Activated CD4-positive, alpha-beta T cell treated with anti-CD3 and anti-CD28 coated beads, Interleukin-2, amount 50 U/mL, for 4 hours (primary cell): ENCODE data around the gene AMER3.
A peak's percentile ranks its signal among the peaks of the same experiment; 100 is the strongest.

Experiments used
- DNase-seq, 2 experiments: peaks; one replicate each; pipeline ENCODE4 v3.0.0-alpha.2; 2020

Gene AMER3

DNA sequence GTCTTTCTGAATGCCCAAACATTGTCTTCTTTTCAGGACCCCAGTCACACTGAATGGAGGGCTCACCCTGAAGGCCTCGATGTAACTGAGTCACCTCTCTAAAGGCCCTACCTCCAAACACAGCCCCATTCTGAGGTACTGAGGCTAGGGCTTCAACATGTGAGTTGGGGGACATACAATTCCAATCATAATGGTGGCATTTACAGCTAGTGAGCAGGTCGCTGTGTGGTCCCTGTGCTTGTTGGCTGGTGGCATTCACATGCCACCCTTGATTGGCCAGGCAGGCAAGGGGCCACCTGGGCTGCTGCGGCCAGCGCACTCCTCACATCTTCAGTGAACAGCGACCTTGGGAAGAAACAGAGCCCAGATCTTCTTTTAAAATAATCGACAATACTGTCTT lies 30.7 kb downstream of the AMER3 start:
- no peak for DNase-seq

DNA sequence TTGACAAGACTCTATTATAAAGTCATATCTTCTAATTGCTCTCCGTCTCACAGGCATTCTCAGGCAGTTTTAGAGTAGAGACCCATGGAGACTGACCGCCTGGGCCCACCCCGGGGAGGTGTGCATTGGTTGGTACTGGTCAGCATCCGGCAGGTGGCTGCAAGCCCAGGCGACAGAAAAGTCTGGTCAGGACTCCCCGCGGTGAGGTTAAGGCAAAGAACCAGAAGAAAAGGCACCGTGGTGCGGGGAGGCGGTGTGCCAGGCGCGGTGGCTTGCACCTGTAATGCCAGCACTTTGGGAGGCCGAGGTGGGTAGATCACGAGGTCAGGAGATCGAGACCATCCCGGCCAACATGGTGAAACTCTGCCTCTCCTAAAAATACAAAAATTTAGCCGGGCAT lies 32.5 kb downstream of the AMER3 start:
- DNase-seq, result no peak

DNA sequence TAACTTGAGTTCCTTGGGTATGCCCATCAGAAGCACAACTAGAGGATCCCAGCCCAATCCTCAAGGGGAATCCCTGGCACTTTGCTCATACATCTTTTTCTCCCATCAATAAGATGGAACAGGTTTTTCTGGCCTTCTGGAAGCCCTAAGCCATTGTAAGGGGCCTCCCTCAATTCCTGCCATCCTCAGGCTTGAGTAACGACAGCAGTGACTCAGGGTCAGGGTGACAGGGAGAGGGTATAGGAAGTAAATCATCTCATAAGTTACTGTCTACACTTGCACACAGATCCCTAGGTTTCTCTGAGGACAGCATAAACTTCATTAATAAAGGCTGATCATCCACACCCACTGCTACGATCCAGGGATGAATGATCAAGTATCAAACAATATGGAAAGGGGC lies 35.0 kb downstream of the AMER3 start:
- DNase-seq, result no peak

DNA sequence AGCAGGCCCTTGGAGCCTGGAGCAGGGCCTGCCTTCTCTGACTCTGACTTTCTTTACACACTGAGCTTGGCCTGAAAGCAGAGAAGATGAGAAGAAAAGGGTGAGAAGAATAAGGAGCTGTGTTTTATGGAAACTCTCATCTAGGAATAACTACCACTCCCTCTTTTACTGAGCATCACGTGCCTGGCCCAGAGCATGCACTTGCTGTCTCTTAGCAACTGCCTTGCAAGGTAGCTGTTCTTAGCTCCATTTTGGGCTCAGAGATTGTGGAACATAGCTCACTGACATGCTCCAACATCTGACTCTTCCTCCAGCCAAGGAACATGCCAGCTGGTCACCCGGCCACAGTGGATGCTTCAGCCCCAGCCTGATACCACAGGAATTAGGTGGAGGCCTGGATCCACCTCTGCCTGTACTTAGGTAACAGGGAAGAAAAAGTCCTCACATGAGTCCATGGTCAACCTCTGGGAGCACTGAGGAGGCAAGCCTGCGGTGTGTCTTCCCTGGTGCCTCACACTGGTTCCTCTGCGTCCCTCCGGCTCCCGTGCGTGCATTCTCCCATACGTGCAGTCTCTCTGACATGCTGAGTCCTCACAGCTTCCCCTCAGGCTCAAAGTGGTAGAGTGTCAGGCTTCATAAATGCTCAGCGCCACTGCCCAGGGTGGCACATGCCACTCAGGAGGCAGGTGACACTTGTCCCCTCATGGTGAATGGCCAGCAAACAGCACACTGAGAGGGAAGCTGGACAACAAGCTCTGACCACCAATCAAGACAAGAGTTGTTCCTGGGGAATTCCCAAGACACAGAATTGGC lies 35.7 kb downstream of the AMER3 start:
- DNase-seq, result no peak

DNA sequence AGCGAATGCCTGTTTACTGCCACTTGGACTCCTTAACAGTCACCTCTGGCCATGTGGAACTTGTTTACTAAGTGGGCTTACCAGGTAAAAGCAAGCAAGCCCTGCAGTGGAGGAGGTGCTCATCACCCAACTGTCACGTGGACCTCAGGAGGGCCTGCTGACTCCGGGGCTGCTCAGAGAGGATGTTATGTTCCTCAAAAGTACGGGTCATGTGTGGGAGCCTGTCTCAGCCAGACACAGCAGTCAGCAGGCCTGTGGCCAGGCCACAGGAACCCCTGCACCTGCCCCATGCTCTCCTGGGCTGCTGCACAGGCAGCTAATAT lies 36.2 kb downstream of the AMER3 start:
- DNase-seq, result no peak

DNA sequence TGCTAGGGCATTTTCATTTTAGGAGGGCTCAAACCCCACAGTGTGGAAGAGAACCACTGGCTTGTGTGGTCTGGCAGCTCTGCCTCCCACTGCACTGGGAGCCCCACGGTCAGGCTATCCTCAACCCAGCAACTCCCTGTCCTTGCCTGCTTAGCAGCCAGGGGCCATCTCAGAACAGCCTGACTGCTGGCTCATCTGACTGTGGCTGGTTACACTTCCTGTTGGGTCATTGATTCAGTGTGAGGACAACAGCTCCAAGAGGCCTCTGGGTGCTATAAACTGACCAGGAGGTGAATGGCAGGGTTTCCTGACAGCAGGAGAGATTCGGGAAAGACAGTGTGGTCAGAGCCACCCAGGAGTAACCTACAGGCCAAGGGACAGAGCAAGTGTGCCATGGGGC lies 40.1 kb downstream of the AMER3 start:
- no peak for DNase-seq

DNA sequence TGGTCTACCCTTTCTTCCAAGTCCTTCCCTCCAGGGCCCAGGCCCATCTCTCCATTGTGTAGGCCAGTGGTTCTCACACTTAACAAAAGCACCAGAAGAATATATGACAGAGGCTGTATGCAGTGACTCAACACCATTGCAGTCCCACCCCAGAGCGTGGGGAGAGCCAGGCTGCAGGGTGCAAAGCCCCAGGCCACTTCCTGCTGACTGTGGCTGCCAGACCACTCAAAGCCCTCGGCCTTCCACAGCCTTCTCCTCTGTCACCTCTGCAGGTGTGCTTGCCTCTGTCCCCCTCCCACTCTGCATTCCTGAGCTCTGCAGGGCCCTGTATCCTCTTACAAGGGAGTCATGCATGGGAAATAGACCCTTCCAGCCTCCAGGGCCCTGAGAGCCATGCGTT lies 41.0 kb downstream of the AMER3 start:
- no peak for DNase-seq

DNA sequence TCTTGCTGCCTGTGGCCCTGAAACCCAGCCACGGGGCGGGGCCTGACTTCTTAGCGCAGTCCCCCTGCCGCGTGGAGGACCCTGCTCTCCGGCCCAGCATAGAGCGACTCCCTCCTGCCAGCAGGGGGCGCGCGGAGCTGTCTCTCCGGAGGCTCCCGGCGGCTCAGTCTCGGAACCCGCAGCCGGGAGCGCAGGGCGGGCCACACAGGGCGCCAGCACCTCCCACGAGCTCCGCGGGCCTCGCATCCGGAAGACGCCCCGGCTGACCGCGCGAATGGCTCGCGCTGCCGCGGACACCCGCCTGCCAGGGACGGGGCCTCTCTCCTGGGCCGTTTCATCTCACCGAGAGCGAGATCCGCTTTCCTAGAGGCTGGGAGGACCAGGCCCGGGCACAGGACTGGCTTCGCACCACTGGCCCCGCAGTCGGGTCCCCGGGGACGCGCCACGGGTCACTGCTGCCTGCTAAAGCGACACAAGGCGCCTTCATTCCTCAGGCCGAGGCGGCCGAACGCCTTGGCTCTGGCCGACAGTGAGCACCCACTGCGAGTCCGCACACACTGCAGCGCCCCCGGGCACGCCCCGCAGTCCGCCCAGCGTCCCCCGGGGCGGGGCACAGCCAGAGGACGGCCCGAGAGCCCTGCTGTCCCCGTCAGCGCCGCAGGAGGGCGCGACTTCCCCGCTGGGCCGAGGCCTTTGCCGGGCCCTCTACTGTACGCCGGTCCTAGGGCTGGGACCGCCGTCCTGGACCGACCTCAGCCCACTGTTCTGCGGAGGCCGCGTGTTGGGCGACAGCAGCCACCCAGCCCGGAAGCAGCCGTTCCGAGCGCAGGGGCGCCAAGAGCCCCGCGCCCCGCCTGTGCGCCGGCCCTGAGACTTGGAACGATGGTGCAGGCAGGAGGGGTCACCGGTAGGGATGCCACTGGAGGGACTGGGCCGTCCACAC lies 42.4 kb downstream of the AMER3 start:
- DNase-seq, result peak; percentile 90 to 91

DNA sequence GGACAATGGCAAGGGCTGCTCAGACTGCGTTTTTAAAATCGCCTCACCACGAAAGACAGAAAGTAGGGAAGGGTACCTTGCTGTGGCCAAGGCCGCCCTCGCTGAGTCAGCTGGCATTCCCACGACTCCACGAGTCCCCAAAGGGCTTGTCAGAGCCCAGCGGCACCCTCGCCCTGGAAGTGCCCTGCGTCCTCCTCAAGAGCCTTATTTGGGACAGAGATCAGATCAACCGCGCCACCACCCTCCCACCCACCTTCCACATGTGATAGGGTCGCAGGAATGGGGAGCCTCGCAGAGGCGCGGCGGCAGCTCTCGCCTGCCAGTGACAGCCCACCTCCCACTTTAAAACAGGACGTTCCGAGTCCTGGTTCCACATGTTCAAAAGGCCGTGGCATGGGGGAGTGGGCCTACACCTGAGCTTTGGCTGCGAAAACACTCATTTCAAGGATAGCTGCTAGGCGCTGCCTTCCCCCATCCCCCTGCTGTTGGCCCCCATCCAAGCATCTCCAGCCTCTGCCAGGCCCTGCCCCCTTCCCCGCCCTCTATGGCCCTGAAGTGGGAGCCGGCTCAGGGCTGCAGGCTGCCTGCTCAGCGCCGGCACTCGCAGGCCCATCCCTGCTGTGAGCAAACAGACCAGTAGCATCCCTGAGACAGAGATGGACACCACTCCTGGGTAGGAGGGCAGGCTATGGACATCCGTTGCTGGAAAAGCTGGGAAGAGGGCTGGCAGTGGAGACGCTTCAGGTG lies 43.3 kb downstream of the AMER3 start:
- no peak for DNase-seq

DNA sequence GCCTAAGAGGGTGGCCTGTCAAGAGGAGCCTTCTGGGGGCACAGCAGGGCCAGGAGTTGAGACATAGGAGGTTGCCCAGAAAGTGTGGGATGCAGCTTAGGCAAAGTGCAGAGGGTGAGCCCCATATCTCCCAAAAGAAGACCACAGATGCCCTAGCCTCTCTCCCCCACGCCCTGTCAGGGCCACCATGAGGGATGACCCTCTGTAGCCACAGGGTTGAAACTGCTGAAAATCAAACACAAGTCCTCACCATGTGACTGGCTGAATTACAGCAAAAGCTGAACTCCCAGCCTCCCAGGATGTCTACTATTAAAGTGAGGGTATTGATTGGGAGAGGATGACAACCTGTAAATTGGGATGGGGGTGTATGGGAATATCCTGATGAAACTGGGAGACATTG lies 44.0 kb downstream of the AMER3 start:
- DNase-seq, result no peak

DNA sequence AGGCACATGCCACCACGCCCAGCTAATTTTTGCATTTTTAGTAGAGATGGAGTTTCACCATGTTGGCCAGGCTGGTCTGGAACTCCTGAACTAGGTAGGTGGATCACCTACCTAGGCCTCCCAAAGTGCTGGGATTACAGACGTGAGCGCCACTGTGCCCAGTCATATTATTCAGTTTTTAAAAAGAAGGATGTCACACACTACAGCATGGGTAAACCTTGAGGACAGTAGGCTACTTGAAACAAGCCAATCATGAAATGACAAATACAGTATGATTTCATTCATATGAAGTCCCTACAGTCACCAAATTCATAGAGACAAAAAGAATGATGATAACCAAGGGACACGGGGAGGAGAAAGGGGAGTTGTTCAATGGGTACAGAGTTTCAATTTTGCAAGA lies 50.3 kb downstream of the AMER3 start:
- DNase-seq, result no peak

DNA sequence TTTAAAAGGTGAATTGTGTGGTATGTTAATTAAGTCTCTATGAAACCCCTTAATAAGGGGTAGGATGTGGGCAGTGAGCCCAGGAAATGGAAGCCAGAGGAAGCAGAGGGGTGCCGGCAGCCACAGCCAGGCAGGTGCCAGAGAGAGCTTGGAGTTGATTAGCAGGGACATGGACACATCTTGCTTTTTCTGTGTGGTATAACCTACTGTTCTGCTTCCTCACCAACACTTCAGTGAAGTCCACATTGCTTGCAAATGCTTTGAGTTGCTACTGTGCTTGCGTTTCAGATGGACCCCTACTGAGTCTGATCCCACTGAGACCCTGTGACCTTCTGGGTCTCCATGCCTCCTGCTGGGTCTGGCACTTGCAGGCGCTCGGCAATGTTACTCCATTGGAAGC lies 51.0 kb downstream of the AMER3 start:
- no peak for DNase-seq

DNA sequence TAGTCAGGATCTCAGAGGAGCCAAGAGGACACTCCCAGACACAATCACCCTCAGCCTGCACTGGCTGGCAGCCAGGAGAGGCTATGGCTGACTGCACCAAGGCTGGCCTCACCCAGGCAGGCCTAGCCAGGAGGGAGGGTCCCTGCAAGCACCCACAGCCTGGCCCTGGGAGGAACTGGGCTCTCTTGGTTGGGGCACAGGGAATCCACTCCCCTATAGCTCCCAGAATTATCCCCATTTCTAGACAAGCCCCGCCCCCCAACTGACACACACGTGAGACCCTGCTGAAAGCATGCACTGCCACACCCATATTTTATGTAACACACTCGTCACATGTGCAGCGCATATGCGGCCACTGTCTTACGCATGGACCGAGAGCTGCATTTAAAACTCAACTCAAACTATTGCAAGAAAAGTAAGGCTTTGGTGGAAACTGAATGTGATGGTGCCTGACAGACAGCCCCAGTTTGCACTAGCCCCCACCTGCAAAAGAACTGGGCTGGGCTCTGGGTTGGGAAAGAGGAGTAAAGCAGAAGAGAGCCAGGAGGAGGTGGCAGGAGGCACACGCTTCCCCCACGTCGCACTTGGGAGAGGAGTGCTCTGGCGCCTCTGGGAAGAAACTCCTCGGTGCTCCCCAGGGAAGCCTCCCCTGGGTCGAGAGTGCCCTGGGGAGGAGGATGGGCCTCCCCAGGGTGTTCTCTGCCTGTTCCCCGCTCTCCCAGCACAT lies 52.5 kb downstream of the AMER3 start:
- no peak for DNase-seq

DNA sequence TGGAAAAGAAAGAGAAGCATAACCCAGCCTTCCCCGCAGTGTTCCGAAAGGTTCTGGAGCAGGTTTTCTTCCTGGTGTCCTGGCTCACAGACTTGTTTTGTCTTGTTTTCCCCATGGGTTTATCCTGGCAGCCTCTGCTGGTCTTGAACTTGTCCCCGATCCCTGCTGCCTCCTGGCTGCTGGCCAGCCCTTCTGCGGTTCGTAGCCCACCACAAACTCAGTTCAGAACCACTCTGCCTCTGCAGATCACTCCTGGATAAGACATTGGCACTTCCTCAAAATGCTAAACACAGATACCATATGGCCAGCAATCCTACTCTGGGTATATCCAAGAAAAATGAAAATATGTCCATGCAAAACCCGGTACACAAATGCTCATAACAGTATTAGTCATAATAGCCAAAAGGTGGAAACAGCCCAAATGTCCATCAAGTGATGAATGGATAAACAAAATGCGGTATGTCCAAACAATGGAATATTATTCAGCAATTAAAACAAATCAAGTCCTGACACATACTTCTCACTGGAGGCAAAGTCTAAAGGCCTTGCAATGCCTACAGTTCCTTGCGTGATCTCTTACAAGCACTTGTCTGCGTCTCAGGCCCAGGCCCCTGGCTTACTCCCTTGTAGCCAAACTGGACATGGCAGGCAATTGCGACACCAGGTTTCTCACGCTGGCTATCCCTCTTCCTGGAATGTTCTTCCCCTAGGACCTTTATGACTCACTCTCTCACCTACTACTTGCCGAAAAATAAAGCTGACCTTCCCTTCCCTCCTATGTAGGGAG lies 53.3 kb downstream of the AMER3 start:
- no peak for DNase-seq

DNA sequence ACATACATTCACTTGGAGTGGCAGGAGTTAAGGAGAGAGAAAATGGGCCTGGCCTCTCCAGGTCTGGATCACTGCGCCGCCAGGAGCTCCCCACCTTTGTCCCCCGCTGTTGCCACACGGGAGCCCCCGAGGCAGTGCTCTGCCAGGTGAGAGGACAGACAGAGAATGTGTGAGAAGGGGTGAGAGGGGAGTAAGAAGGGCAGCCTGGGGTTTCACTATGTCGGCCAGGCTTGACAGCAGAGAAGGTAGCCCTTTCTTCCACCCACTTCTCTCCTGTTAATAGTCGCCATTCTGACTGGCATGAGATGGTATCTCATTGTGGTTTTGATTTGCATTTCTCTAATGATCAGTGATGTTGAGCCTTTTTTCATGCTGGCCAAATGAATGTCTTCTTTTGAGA lies 55.1 kb downstream of the AMER3 start:
- no peak for DNase-seq

DNA sequence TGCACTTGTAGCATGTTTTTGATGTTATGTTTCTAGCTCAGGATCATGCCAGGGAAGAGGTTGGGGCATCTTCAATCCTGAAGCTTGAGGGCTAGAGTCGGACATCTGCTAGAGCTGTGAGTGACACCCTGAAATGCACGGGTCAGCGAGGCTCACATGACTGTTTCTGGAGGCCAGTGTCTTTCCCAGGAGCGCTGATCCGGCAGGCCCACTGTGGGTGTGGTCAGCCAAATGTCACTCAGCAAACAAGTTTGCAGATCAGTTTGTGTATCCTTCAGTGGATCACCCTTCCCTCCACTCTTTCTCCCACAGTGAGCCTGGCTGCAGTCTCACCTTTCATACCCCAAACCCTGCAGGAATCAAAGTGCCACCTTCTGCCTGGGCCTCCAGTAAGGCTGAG lies 58.4 kb downstream of the AMER3 start:
- no peak for DNase-seq

DNA sequence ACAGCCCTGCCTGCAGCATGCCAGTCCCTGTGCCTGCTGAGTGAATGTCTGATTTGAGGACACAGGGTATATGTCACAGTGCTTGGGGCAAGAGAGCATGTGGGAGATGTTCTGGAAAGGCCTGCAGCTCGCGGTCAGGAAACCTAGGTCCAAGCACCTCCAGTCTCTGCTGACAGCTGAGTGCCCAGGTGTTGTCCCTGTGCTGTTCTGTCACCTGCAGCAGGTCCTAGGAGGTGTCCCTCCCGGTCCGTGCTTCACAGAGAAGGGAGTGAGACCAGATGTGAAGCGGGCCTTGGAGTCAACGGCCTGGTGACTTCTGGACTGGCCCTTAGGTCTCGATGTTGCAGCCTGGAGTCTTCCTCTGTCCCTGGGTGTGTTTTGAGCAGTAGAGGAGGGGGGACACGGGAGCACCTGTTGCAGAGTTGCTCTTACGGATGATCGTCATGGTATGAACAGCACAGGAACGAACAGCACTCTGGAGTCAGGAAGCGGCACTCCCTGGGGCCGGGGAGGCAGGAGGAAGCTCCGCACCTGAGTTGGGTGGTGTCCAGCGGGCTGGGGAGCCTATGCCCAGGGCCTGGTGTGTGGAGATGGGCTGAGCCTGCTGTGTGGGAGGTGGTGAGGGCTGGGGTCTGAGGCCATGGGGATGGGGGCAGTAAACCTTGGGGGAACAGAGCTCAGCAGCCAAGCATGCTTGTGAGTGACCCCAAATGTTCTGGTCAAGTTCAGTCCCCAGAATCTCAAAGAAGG lies 59.8 kb downstream of the AMER3 start:
- DNase-seq, result no peak
